OCI-LY7 (cell line): ENCODE results near the gene HOMER3. TPM values are rescaled to one million over a fixed set of nuclear protein-coding genes. Genes with fewer than 3 reads are reported as not detected.

Experiments used
- BruUV-seq: library from RNA; stranded (reverse); fragments of 400-500 nt; replicated peaks from 2 replicates; lab custom pipeline; 2021; lab: Mats Ljungman, UMichigan
- CTCF ChIA-PET: fragments of 300-600 bp; sonication (Branson Sonifier 250); formaldehyde crosslinking; loops from one replicate; lab custom pipeline; 2022; ENCODE audit warnings: antibody characterized with exemption; ENCODE audit not compliant: unreplicated experiment; lab: Charles Lee
- POLR2A ChIA-PET: fragments of 300-600 bp; sonication (Branson Sonifier 250); formaldehyde crosslinking; loops from one replicate; lab custom pipeline; 2022; ENCODE audit warnings: antibody characterized with exemption; lab: Charles Lee
- DNase-seq: peaks from one replicate; pipeline ENCODE4 v3.0.0-alpha.2; 2015; ENCODE audit warnings: low spot score
- H2AFZ ChIP-seq: fragments of 200-600 bp; sonication (generic), shearing (Covaris generic); 2 replicates; pipeline ENCODE4 v1.6.1; 2014; ENCODE audit warnings: mild to moderate bottlenecking, antibody characterized with exemption, low read length, moderate library complexity
- H3K27ac ChIP-seq: fragments of 200-600 bp; sonication (generic); 2 replicates; pipeline ENCODE4 v1.5.1; 2014; ENCODE audit warnings: mixed run types, low read depth, mild to moderate bottlenecking, moderate library complexity, low read length, inconsistent platforms; ENCODE audit not compliant: poor library complexity, severe bottlenecking
- H3K36me3 ChIP-seq: fragments of 200-600 bp; sonication (generic); 2 replicates; pipeline ENCODE4 v1.6.1; 2014; ENCODE audit warnings: mild to moderate bottlenecking, antibody characterized with exemption, low read length, moderate library complexity, mixed read lengths; ENCODE audit not compliant: insufficient read depth
- H3K4me1 ChIP-seq: fragments of 200-600 bp; sonication (generic); 2 replicates; pipeline ENCODE4 v1.5.1; 2014; ENCODE audit warnings: mild to moderate bottlenecking, low read length; ENCODE audit not compliant: insufficient read depth, poor library complexity, severe bottlenecking
- H3K4me2 ChIP-seq: fragments of 200-600 bp; sonication (generic); 2 replicates; pipeline ENCODE4 v1.6.1; 2014; ENCODE audit warnings: mild to moderate bottlenecking, low read length
- H3K4me3 ChIP-seq: fragments of 200-600 bp; sonication (generic); 2 replicates; pipeline ENCODE4 v1.5.1; 2014; ENCODE audit warnings: mild to moderate bottlenecking, low read depth, low read length; ENCODE audit not compliant: poor library complexity, severe bottlenecking
- H3K79me2 ChIP-seq: fragments of 200-600 bp; sonication (generic); 2 replicates; pipeline ENCODE4 v1.6.1; 2016; ENCODE audit warnings: low read depth, mild to moderate bottlenecking, low read length, moderate library complexity, mixed read lengths; ENCODE audit not compliant: insufficient read depth
- H3K9me2 ChIP-seq: fragments of 200-600 bp; sonication (generic); 2 replicates; pipeline ENCODE4 v1.6.1; 2016; ENCODE audit warnings: mild to moderate bottlenecking, low read length, mixed read lengths; ENCODE audit not compliant: insufficient read depth
- H3K9me3 ChIP-seq: fragments of 200-600 bp; sonication (generic); 2 replicates; pipeline ENCODE4 v1.6.1; 2014; ENCODE audit warnings: mild to moderate bottlenecking, mixed run types, low read length, mixed read lengths
- H4K20me1 ChIP-seq: fragments of 200-600 bp; sonication (generic); 2 replicates; pipeline ENCODE4 v1.6.1; 2014; ENCODE audit warnings: mild to moderate bottlenecking, antibody characterized with exemption, low read length, moderate library complexity, mixed read lengths; ENCODE audit not compliant: insufficient read depth
- CTCF ChIP-seq: fragments of 200-600 bp; sonication (generic); conservative IDR thresholded peaks from 2 replicates; pipeline ENCODE4 v1.5.1; 2014; ENCODE audit warnings: mild to moderate bottlenecking, antibody characterized with exemption, low read length, moderate library complexity, mixed read lengths
- EZH2phosphoT487 ChIP-seq: fragments of 200-600 bp; sonication (generic); IDR thresholded peaks from 2 replicates; pipeline ENCODE4 v1.6.1; 2018; ENCODE audit warnings: low read depth, borderline replicate concordance, mild to moderate bottlenecking, mixed run types, antibody characterized with exemption, low read length, moderate library complexity, mixed read lengths
- intact Hi-C: fragments of 100-400 bp; cut with micrococcal nuclease; formaldehyde crosslinking; loops from one replicate; pipeline ENCODE4 v1.10.0; 2022; ENCODE audit not compliant: unreplicated experiment
- total RNA-seq, 2 experiments: library from RNA; depleted of rRNA in 1 of 2; stranded (reverse); fragments of >200 nt in 1 of 2; shearing (Covaris generic) in 1 of 2; gene quantifications; 2 replicates each; pipeline ENCODE4 v1.2.3, GENCODE V29; 2014 to 2022

Gene HOMER3
- total RNA-seq, 2 experiments from 2014 or later = 15.5 to 16.1 TPM

GRCh38 chr19:18894254-18895037 is 46.6 kb downstream of the HOMER3 start:
- Histone ChIP-seq H3K9me2 (no peaks in the 10 kb centered on the region), H3K27ac (no peak overlapping the region), H2AFZ (no peak overlapping the region), H3K4me3 (no peak overlapping the region), H3K36me3 (peaks cover 3% of the 10 kb centered on the region; the same call in 1 of the 2 replicates), H3K4me1 (no peaks in the 10 kb centered on the region), H4K20me1 (no peaks in the 10 kb centered on the region), H3K9me3 (no peaks in the 10 kb centered on the region), H3K79me2 (no peaks in the 10 kb centered on the region), H3K4me2 (no peak overlapping the region; the same call in 1 of the 2 replicates)
- TF ChIP-seq CTCF (no peak), EZH2phosphoT487 (no peak)
- CTCF ChIA-PET = no interaction called here
- no peak for DNase-seq
- POLR2A ChIA-PET = no interaction called here
- no TSS peak for BruUV-seq
- intact Hi-C loops = loop anchor here (2.0 kb wide), 1 partner anchor 92 kb away; no protein-coding TSS in a partner anchor

DNA sequence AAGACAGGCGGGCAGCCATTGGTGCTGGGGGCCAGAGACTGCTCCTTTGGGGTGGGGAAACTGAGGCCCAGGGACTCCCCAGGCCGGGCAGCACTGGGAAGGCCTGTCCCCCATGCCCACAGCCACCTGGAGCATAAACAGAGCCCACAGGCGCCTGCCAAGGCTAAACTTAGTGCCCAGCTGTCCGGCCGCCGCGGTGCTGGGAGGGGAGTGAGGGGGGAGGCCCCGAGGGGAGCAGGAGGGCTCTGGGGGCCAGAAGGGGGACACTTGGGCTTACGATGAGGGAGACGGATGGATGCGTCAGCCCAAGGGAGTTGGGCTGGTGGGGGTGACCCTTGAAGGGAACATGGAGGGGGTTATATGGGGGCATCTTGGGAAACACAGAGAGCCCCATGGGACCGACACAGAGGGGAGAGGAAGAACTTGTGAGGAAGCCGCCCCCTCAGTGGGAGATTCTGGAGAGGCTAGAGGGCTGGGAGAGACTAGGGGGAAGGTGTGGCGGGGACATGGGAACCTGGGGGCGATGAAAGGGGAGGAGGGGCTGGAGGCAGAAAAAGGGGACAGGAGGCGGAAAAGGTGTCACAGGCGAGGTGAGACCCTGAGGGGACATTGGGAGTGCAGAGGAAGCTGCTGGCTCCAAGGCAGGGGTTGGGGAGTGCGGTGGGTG is 47.3 kb downstream of the HOMER3 start:
- Histone ChIP-seq H3K36me3 (no peaks in the 10 kb centered on the region), H3K79me2 (no peaks in the 10 kb centered on the region), H2AFZ (no peak overlapping the region), H3K4me1 (no peaks in the 10 kb centered on the region), H3K27ac (no peak overlapping the region), H3K4me2 (no peak overlapping the region), H4K20me1 (no peaks in the 10 kb centered on the region), H3K9me3 (no peaks in the 10 kb centered on the region), H3K4me3 (no peak overlapping the region), H3K9me2 (no peaks in the 10 kb centered on the region)
- intact Hi-C loops = loop anchor here (2.0 kb wide), 1 partner anchor 93 kb away; no protein-coding TSS in a partner anchor
- no peak for DNase-seq
- CTCF ChIA-PET = no interaction called here
- TF ChIP-seq EZH2phosphoT487 (no peak), CTCF (no peak)
- no TSS peak for BruUV-seq
- POLR2A ChIA-PET = no interaction called here
